Stimulated activated CD8-positive, alpha-beta memory T cell treated with anti-CD3 and anti-CD28 coated beads, Interleukin-15, amount 100 ng/mL, for 24 hours (primary cell): Measurements from ENCODE around the gene PPIB.

ENCODE experiments used
- DNase-seq: peaks from one replicate; pipeline ENCODE4 v3.0.0-alpha.2; 2020; ENCODE audit warnings: low read depth

The PPIB gene

GRCh38 chr15:64158363-64159134 lies 4.3 kb downstream of the PPIB start:
- no peak for DNase-seq

GRCh38 chr15:64157599-64158125 lies 5.2 kb downstream of the PPIB start:
- DNase-seq = no peak

GRCh38 chr15:64156652-64157331 lies 6.0 kb downstream of the PPIB start:
- DNase-seq = no peak

GRCh38 chr15:64155802-64156651 lies 6.8 kb downstream of the PPIB start:
- DNase-seq = no peak

GRCh38 chr15:64153480-64154367 lies 9.1 kb downstream of the PPIB start:
- DNase-seq = peak; percentile 94

GRCh38 chr15:64152507-64153387 lies 10.1 kb downstream of the PPIB start:
- DNase-seq = no peak

GRCh38 chr15:64151727-64152506 lies 10.9 kb downstream of the PPIB start, which contains the start of gene SNX22:
Gene SNX22 (plus strand): TSS chr15:64151731. CDS start chr15:64151776, 45 bp downstream.
- no peak for DNase-seq

GRCh38 chr15:64149893-64150578 lies 12.8 kb downstream of the PPIB start:
- no peak for DNase-seq

GRCh38 chr15:64149424-64149823 lies 13.4 kb downstream of the PPIB start:
- DNase-seq = no peak

GRCh38 chr15:64148581-64148980 lies 14.2 kb downstream of the PPIB start:
- no peak for DNase-seq

- DNase-seq = no peak
Observed at GRCh38 chr15:64148168-64148567, 14.7 kb downstream of the PPIB start.

GRCh38 chr15:64146885-64147681 lies 15.7 kb downstream of the PPIB start:
- DNase-seq = no peak

- no peak for DNase-seq
Observed at GRCh38 chr15:64146520-64146884, 16.3 kb downstream of the PPIB start.

GRCh38 chr15:64146041-64146440 lies 16.8 kb downstream of the PPIB start:
- no peak for DNase-seq

GRCh38 chr15:64144565-64145281 lies 18.1 kb downstream of the PPIB start:
- no peak for DNase-seq

- no peak for DNase-seq
Observed at GRCh38 chr15:64144192-64144564, 18.6 kb downstream of the PPIB start.

GRCh38 chr15:64143276-64143675 lies 19.5 kb downstream of the PPIB start:
- DNase-seq = no peak
